Body of pancreas (tissue), 4 donors: ENCODE data around the gene SCN9A. TPM values are rescaled to one million over a fixed set of nuclear protein-coding genes. Genes with fewer than 3 reads are reported as not detected.
A peak's percentile ranks its signal among the peaks of the same experiment; 100 is the strongest.

ENCODE experiments used
- ATAC-seq: fragments of 150-250 bp; one replicate; pipeline ENCODE4 v1.9.1; 2016
- DNase-seq, 4 donors: peaks; one replicate each; pipeline ENCODE4 v3.0.0-alpha.2; 2019
- H3K27ac ChIP-seq, 4 donors: fragments of 200-600 bp; sonication (generic); 1 replicate in 3 of 4; 2 replicates in 1 of 4; pipeline versions ENCODE4 v1.5.1 to v1.6.1; 2016 to 2019; ENCODE audit warnings: mild to moderate bottlenecking in 1 of 4, mixed read lengths in 1 of 4, moderate library complexity in 1 of 4
- H3K27me3 ChIP-seq, 2 donors: fragments of 200-600 bp; sonication (generic); one replicate each; pipeline ENCODE4 v1.6.0; 2016; ENCODE audit warnings: mild to moderate bottlenecking in 1 of 2
- H3K36me3 ChIP-seq, 2 donors: fragments of 200-600 bp; sonication (generic); replicated peaks in 1 of 2; 2 replicates each; pipeline ENCODE4 v1.5.1; 2016; ENCODE audit warnings: low read depth in 2 of 2; ENCODE audit not compliant: insufficient read depth in 1 of 2
- H3K4me1 ChIP-seq: fragments of 200-600 bp; sonication (generic); one replicate; pipeline ENCODE4 v1.6.0; 2016
- H3K4me3 ChIP-seq, 2 donors: fragments of 200-600 bp; sonication (generic); 1 replicate in 1 of 2; 2 replicates in 1 of 2; pipeline ENCODE4 v1.5.1; 2016 to 2019
- H3K9me3 ChIP-seq, 3 donors: fragments of 200-600 bp; sonication (generic); 1 replicate in 2 of 3; 2 replicates in 1 of 3; pipeline ENCODE4 v1.5.1; 2016
- POLR2A ChIP-seq, 3 donors: fragments of 450-650 bp; IDR thresholded peaks; one replicate each; pipeline ENCODE4 v1.6.1; 2016; ENCODE audit warnings: antibody characterized with exemption in 3 of 3, mild to moderate bottlenecking in 2 of 3
- WGBS, 2 donors: methylation state at CpG; one replicate each; pipeline ENCODE4 v1.1.5; 2017; 5-methylcytosine and 5-hydroxymethylcytosine counted together
- intact Hi-C: fragments of 100-400 bp; cut with DNase I; formaldehyde crosslinking; loops from one replicate; pipeline ENCODE4 v1.15.1; 2023
- total RNA-seq, 2 donors: library from RNA; depleted of rRNA; stranded (reverse); fragments of >200 nt; gene quantifications; one replicate each; pipeline ENCODE4 v1.1.0, GENCODE V29; 2016
- TF ChIP-seq, protein P1 (sequence below), 7 experiments: fragments of 450-650 bp in 4 of 7; fragments of 200-600 bp in 3 of 7; sonication (generic) in 3 of 7; IDR thresholded peaks; one replicate each; pipeline ENCODE4 v1.5.1; 2016 to 2019; ENCODE audit warnings: antibody characterized with exemption in 7 of 7

SCN9A gene
- total RNA-seq, 2 donors from 2014 or later, result 9.9 to 11.9 TPM

DNA sequence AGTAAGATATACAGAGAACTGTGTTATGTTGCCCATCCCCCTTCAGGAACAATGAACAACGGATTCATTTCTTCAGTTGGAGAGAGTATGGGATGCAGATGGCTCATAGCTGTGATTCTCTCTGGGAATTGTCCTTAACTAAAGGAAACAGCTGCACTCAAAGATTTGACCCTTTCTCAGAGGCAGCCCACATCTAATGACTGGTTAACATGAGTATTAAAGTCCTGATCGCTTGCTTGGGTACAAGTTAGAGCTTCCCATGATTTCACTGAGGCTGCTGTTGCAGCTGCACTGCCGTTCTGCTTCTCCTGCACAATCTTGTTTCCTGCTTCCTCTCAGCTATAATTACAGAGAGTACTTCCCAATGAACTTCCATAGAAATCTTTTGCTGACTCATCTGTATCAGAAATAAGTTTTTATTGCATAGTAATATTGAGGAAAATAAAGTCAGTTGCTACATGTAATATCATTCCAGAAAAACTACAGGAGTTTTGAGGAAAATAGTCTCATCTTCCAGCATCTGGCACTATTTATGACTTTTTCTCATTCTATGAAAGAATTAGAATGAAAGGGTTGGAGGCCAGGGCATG, 12.8 kb upstream of the SCN9A start:
- H3K4me3 ChIP-seq, result no peak overlapping the region
- 40 to 65% methylated on average over 3 of the region's 3 CpGs for WGBS, 2 donors
- no peaks in the 10 kb centered on the region for H3K4me1 ChIP-seq
- H3K36me3 ChIP-seq, result no peaks in the 10 kb centered on the region
- no peak overlapping the region for H3K27ac ChIP-seq
- no peaks in the 10 kb centered on the region for H3K9me3 ChIP-seq
- DNase-seq, result no peak
- no peak for ATAC-seq
- H3K27me3 ChIP-seq, result no peaks in the 10 kb centered on the region
- intact Hi-C loops, result no loop called here
- no peak for TF ChIP-seq POLR2A (IDR thresholded peaks at IDR 0.05)
- TF ChIP-seq, protein P1, sequence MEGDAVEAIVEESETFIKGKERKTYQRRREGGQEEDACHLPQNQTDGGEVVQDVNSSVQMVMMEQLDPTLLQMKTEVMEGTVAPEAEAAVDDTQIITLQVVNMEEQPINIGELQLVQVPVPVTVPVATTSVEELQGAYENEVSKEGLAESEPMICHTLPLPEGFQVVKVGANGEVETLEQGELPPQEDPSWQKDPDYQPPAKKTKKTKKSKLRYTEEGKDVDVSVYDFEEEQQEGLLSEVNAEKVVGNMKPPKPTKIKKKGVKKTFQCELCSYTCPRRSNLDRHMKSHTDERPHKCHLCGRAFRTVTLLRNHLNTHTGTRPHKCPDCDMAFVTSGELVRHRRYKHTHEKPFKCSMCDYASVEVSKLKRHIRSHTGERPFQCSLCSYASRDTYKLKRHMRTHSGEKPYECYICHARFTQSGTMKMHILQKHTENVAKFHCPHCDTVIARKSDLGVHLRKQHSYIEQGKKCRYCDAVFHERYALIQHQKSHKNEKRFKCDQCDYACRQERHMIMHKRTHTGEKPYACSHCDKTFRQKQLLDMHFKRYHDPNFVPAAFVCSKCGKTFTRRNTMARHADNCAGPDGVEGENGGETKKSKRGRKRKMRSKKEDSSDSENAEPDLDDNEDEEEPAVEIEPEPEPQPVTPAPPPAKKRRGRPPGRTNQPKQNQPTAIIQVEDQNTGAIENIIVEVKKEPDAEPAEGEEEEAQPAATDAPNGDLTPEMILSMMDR (IDR thresholded peaks at IDR 0.05), result no peak

DNA sequence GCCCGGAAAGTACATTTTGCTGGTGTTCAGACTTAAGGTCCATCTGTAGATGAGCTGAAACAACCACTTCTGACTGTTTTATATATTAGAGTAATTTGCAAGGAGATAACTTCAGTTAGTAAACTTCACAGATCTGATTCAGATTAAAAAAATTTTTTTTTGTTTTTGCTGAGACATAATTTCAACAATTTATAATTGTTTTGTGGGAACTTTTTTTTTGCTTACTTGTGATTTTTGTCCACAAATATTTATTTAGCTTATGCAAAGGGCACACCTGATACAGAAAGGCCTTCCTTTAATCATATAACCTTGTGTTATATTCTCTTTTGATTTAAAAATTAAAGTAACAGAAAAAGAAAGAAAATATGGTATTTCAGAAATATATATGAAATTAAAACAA, 9.6 kb upstream of the SCN9A start:
- DNase-seq (no peak), ATAC-seq (no peak)
- H3K27ac ChIP-seq, result no peak overlapping the region
- H3K9me3 ChIP-seq, result no peaks in the 10 kb centered on the region
- H3K27me3 ChIP-seq, result no peaks in the 10 kb centered on the region
- no peaks in the 10 kb centered on the region for H3K4me1 ChIP-seq
- intact Hi-C loops, result no loop called here
- no peaks in the 10 kb centered on the region for H3K36me3 ChIP-seq
- 89 to 92% methylated on average over 1 of the region's 1 CpG for WGBS, 2 donors
- H3K4me3 ChIP-seq, result no peak overlapping the region
- TF ChIP-seq POLR2A (IDR thresholded peaks at IDR 0.05), result no peak

DNA sequence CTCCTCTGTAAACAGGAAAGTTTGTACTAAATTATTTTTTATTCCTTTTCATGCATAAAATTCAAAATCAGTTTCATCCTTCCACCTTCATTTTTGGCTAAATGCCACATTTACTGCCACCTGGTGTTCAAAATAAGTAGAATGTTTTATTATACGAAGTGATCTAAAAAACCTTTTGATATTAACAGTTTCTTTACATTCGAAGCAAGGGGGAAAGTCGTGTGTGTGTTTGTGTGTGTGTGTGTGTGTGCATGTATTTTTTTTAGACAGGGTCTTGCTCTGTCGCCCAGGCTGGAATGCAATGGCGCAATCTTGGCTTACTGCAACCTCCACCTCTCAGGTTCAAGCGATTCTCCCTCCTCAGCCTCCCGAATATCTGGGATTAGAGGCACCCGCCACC, 9.0 kb upstream of the SCN9A start:
- H3K4me1 ChIP-seq, result no peaks in the 10 kb centered on the region
- ATAC-seq, result no peak
- no peaks in the 10 kb centered on the region for H3K36me3 ChIP-seq
- H3K27me3 ChIP-seq, result no peaks in the 10 kb centered on the region
- no peak overlapping the region for H3K27ac ChIP-seq
- DNase-seq, result peak in 1 of 4 donors; percentile 6
- WGBS, 2 donors, result 43 to 49% methylated on average over 8 of the region's 8 CpGs
- intact Hi-C loops, result no loop called here
- no peaks in the 10 kb centered on the region for H3K9me3 ChIP-seq
- TF ChIP-seq POLR2A (IDR thresholded peaks at IDR 0.05), result no peak
- TF ChIP-seq, protein P1 (IDR thresholded peaks at IDR 0.05), result peak; percentile 28 to 74 (median 64)
- H3K4me3 ChIP-seq, result no peak overlapping the region

DNA sequence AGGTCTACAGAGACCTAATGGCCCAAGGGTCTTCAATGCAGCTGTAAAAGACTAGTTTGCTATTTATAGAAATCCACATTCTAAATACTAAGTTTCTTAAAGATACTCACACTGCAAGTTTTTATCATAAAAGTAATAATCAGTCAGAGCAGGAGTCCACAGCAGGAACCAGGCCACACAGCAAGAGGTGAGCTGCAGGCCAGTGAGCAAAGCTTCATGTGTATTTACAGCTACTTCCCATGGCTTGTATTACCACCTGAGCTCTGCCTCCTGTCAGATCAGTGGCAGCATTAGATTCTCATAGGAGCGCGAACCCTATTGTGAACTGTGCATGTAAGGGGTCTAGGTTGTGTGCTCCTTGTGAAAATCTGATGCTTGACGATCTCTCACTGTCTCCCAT, 6.7 kb upstream of the SCN9A start:
- ATAC-seq (no peak), DNase-seq (no peak)
- H3K9me3 ChIP-seq, result no peaks in the 10 kb centered on the region
- no peak overlapping the region for H3K4me3 ChIP-seq
- no peaks in the 10 kb centered on the region for H3K27me3 ChIP-seq
- no peaks in the 10 kb centered on the region for H3K4me1 ChIP-seq
- intact Hi-C loops, result no loop called here
- 84 to 88% methylated on average over 3 of the region's 3 CpGs for WGBS, 2 donors
- TF ChIP-seq, protein P1 (IDR thresholded peaks at IDR 0.05), result no peak
- TF ChIP-seq POLR2A (IDR thresholded peaks at IDR 0.05), result no peak
- H3K36me3 ChIP-seq, result no peaks in the 10 kb centered on the region
- no peak overlapping the region for H3K27ac ChIP-seq

DNA sequence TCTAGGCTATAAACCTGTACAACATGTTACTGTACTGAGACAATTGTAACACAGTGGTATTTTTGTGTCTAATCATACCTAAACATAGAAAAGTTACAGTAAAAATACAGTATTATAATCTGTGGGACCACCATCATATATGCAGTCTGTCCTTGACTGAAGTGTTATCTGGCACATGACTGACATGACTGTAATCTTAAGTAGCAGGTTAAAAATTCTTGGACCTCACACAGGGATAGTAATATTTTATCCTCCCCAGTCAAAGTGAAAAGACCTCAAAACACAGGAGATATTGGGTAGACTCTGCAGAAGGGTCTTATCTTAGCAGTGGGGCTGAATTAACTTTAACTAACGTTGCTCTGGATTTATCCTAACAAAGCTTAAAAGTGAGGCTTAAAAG, 4.9 kb upstream of the SCN9A start:
- no peaks in the 10 kb centered on the region for H3K36me3 ChIP-seq
- H3K4me3 ChIP-seq, result no peak overlapping the region
- no peak overlapping the region for H3K27ac ChIP-seq
- WGBS, 2 donors, result 32 to 33% methylated on average over 1 of the region's 1 CpG
- H3K4me1 ChIP-seq, result no peaks in the 10 kb centered on the region
- ATAC-seq, result no peak
- H3K27me3 ChIP-seq, result no peaks in the 10 kb centered on the region
- intact Hi-C loops, result no loop called here
- no peak for DNase-seq
- H3K9me3 ChIP-seq, result no peaks in the 10 kb centered on the region
- no peak for TF ChIP-seq POLR2A (IDR thresholded peaks at IDR 0.05)
- TF ChIP-seq, protein P1 (IDR thresholded peaks at IDR 0.05), result no peak
